CD4-positive, alpha-beta T cell treated with Interleukin-1 beta for 1 hour (primary cell): ENCODE measurements around the gene OPRD1.

ENCODE experiments used
- DNase-seq, 2 donors: peaks; one replicate each; pipeline ENCODE4 v3.0.0-alpha.2; 2020 to 2022

OPRD1 gene

DNA sequence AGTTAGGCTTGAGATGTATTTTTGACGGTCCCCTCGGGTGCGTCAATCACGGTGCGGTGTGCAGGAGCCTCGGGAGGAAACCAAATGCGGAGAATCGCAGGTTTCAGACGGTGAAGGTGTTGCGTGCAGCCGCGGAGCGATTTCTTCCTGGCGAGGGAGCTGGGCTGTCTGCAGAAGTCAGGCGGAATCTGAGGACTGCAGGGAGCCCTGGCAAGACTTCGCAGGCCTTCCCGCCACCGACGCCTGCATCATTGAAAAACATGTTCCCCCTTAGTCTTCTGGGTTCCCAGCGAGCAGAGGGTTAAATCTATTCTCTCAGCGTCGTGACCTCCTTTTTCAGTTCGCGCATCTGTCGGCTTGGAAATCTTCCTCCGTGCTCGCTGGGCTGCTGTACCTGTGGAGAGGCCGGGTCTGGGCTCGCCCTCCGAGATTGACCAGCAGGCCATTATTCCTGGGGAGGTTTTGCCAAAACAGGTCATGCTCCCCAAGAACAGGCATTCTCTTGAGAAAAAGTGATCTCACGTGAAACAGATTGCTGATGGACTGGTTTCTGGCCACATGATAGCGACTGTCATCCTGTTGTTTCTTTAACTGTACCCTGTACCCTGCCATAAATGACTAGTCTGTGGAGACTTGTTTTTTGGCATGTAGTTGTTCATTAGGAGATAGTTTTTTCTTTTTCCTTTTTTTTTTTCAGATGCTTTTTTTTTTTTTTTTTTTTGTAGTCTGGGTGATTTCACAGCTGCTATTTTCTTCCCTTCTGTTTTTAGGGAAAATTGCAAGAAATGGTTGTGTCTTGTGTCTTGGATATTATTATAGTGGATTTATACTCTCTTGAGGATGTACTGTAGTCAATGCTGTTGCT lies 103.3 kb downstream of the OPRD1 start:
- peak; percentile 9 to 49 for DNase-seq

DNA sequence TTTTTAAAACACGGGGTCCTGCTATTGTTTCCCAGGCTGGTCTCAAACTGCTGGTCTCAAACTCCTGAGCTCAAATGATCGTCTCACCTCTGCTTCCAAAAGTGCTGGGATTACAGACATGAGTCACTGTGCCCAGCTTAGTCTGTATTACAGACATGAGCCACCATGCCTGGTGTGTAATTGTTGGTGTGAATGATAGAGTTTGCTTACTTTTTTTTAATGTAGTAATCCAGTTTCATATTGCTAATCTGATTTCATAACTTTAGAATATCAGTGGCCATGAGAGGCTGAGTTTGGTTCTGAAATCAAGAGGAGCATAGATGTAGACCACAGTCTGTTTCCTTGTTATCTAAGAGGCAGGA lies 105.8 kb downstream of the OPRD1 start:
- no peak for DNase-seq
